ENCODE results near the gene SASH1. TPM values are rescaled to one million over a fixed set of nuclear protein-coding genes. Genes with fewer than 3 reads are reported as not detected.

Gene SASH1
- total RNA-seq, 1 donor from 2014 or later = 0.86 TPM

- no peak overlapping the region for H3K4me3 Mint-ChIP-seq
- no peaks in the 10 kb centered on the region for H3K9me3 Mint-ChIP-seq
- peaks cover 41% of the 10 kb centered on the region for H3K27me3 Mint-ChIP-seq (ENCODE audit: insufficient read depth)
- no peak for DNase-seq (ENCODE audit: low spot score)
- H3K27ac Mint-ChIP-seq = no peak overlapping the region
- peaks cover 8% of the 10 kb centered on the region for H3K4me1 Mint-ChIP-seq (ENCODE audit: low read depth)
- H3K36me3 Mint-ChIP-seq (ENCODE audit: low read depth) = peaks cover 2% of the 10 kb centered on the region
- intact Hi-C loops (cut with micrococcal nuclease) = loop anchor here (5.0 kb wide), 1 partner anchor 123 kb away; no protein-coding TSS in a partner anchor
Measured at GRCh38 chr6:148339766-148340165, 2.9 kb upstream of the SASH1 start.

GRCh38 chr6:148340586-148341297 is 1.9 kb upstream of the SASH1 start:
- Mint-ChIP-seq H3K9me3 (no peaks in the 10 kb centered on the region), H3K27me3 (ENCODE audit: insufficient read depth) (peaks cover 49% of the 10 kb centered on the region), H3K4me1 (ENCODE audit: low read depth) (peaks cover 8% of the 10 kb centered on the region), H3K36me3 (ENCODE audit: low read depth) (peaks cover 2% of the 10 kb centered on the region), H3K4me3 (no peak overlapping the region), H3K27ac (no peak overlapping the region)
- intact Hi-C loops (cut with micrococcal nuclease) = loop anchor here (5.0 kb wide), 1 partner anchor 122 kb away; no protein-coding TSS in a partner anchor
- no peak for DNase-seq (ENCODE audit: low spot score)

GRCh38 chr6:148342100-148342349 is 613 bp upstream of the SASH1 start:
- H3K9me3 Mint-ChIP-seq = no peaks in the 10 kb centered on the region
- peaks cover 2% of the 10 kb centered on the region for H3K36me3 Mint-ChIP-seq (ENCODE audit: low read depth)
- intact Hi-C loops (cut with micrococcal nuclease) = loop anchor here (1.0 to 5.0 kb wide), 2 partner anchors 99 to 120 kb away; no protein-coding TSS in a partner anchor
- H3K27me3 Mint-ChIP-seq (ENCODE audit: insufficient read depth) = peaks cover 55% of the 10 kb centered on the region
- H3K4me3 Mint-ChIP-seq = peak overlapping the region; percentile 83
- peak overlapping the region; percentile 63 for H3K27ac Mint-ChIP-seq
- H3K4me1 Mint-ChIP-seq (ENCODE audit: low read depth) = peaks cover 8% of the 10 kb centered on the region
- DNase-seq (ENCODE audit: low spot score) = no peak

GRCh38 chr6:148343047-148343782 is 577 bp downstream of the SASH1 start:
- Mint-ChIP-seq H3K27me3 (ENCODE audit: insufficient read depth) (peaks cover 62% of the 10 kb centered on the region), H3K36me3 (ENCODE audit: low read depth) (peaks cover 2% of the 10 kb centered on the region), H3K4me3 (peak overlapping the region; percentile 66), H3K4me1 (ENCODE audit: low read depth) (peaks cover 8% of the 10 kb centered on the region), H3K9me3 (no peaks in the 10 kb centered on the region), H3K27ac (no peak overlapping the region)
- no peak for DNase-seq (ENCODE audit: low spot score)
- intact Hi-C loops (cut with micrococcal nuclease) = loop anchor here (5.0 kb wide), 1 partner anchor 119 kb away; no protein-coding TSS in a partner anchor

GRCh38 chr6:148345176-148345575 is 2.5 kb downstream of the SASH1 start:
- H3K27ac Mint-ChIP-seq = no peak overlapping the region
- DNase-seq (ENCODE audit: low spot score) = no peak
- intact Hi-C loops (cut with micrococcal nuclease) = no loop called here
- peaks cover 66% of the 10 kb centered on the region for H3K27me3 Mint-ChIP-seq (ENCODE audit: insufficient read depth)
- H3K9me3 Mint-ChIP-seq = no peaks in the 10 kb centered on the region
- peaks cover 2% of the 10 kb centered on the region for H3K36me3 Mint-ChIP-seq (ENCODE audit: low read depth)
- H3K4me1 Mint-ChIP-seq (ENCODE audit: low read depth) = peaks cover 8% of the 10 kb centered on the region
- H3K4me3 Mint-ChIP-seq = no peak overlapping the region

GRCh38 chr6:148345578-148345977 is 2.9 kb downstream of the SASH1 start:
- peaks cover 8% of the 10 kb centered on the region for H3K4me1 Mint-ChIP-seq (ENCODE audit: low read depth)
- intact Hi-C loops (cut with micrococcal nuclease) = no loop called here
- H3K36me3 Mint-ChIP-seq (ENCODE audit: low read depth) = peaks cover 2% of the 10 kb centered on the region
- no peak overlapping the region for H3K27ac Mint-ChIP-seq
- peaks cover 65% of the 10 kb centered on the region for H3K27me3 Mint-ChIP-seq (ENCODE audit: insufficient read depth)
- no peaks in the 10 kb centered on the region for H3K9me3 Mint-ChIP-seq
- DNase-seq (ENCODE audit: low spot score) = no peak
- H3K4me3 Mint-ChIP-seq = no peak overlapping the region

GRCh38 chr6:148346681-148347440 is 4.2 kb downstream of the SASH1 start:
- Mint-ChIP-seq H3K27ac (no peak overlapping the region), H3K4me3 (no peak overlapping the region), H3K36me3 (ENCODE audit: low read depth) (peaks cover 2% of the 10 kb centered on the region), H3K4me1 (ENCODE audit: low read depth) (peaks cover 7% of the 10 kb centered on the region), H3K9me3 (no peaks in the 10 kb centered on the region), H3K27me3 (ENCODE audit: insufficient read depth) (peaks cover 62% of the 10 kb centered on the region)
- no peak for DNase-seq (ENCODE audit: low spot score)
- intact Hi-C loops (cut with micrococcal nuclease) = no loop called here

- H3K27ac Mint-ChIP-seq = no peak overlapping the region
- no peak overlapping the region for H3K4me3 Mint-ChIP-seq
- H3K36me3 Mint-ChIP-seq (ENCODE audit: low read depth) = no peaks in the 10 kb centered on the region
- peaks cover 57% of the 10 kb centered on the region for H3K27me3 Mint-ChIP-seq (ENCODE audit: insufficient read depth)
- H3K4me1 Mint-ChIP-seq (ENCODE audit: low read depth) = no peaks in the 10 kb centered on the region
- intact Hi-C loops (cut with micrococcal nuclease) = no loop called here
- no peak for DNase-seq (ENCODE audit: low spot score)
- no peaks in the 10 kb centered on the region for H3K9me3 Mint-ChIP-seq
Measured at GRCh38 chr6:148347441-148348054, 4.9 kb downstream of the SASH1 start.

GRCh38 chr6:148348335-148348734 is 5.7 kb downstream of the SASH1 start:
- H3K4me3 Mint-ChIP-seq = no peak overlapping the region
- peaks cover 53% of the 10 kb centered on the region for H3K27me3 Mint-ChIP-seq (ENCODE audit: insufficient read depth)
- no peak for DNase-seq (ENCODE audit: low spot score)
- intact Hi-C loops (cut with micrococcal nuclease) = no loop called here
- no peaks in the 10 kb centered on the region for H3K9me3 Mint-ChIP-seq
- H3K27ac Mint-ChIP-seq = no peak overlapping the region
- no peaks in the 10 kb centered on the region for H3K4me1 Mint-ChIP-seq (ENCODE audit: low read depth)
- H3K36me3 Mint-ChIP-seq (ENCODE audit: low read depth) = no peaks in the 10 kb centered on the region

GRCh38 chr6:148348778-148349177 is 6.1 kb downstream of the SASH1 start:
- intact Hi-C loops (cut with micrococcal nuclease) = no loop called here
- H3K9me3 Mint-ChIP-seq = no peaks in the 10 kb centered on the region
- H3K27me3 Mint-ChIP-seq (ENCODE audit: insufficient read depth) = peaks cover 49% of the 10 kb centered on the region
- no peak for DNase-seq (ENCODE audit: low spot score)
- H3K4me3 Mint-ChIP-seq = no peak overlapping the region
- H3K27ac Mint-ChIP-seq = no peak overlapping the region
- H3K36me3 Mint-ChIP-seq (ENCODE audit: low read depth) = no peaks in the 10 kb centered on the region
- no peaks in the 10 kb centered on the region for H3K4me1 Mint-ChIP-seq (ENCODE audit: low read depth)

GRCh38 chr6:148349466-148349865 is 6.8 kb downstream of the SASH1 start:
- intact Hi-C loops (cut with micrococcal nuclease) = no loop called here
- Mint-ChIP-seq H3K4me1 (ENCODE audit: low read depth) (no peaks in the 10 kb centered on the region), H3K27me3 (ENCODE audit: insufficient read depth) (peaks cover 43% of the 10 kb centered on the region), H3K27ac (no peak overlapping the region), H3K9me3 (no peaks in the 10 kb centered on the region), H3K4me3 (no peak overlapping the region), H3K36me3 (ENCODE audit: low read depth) (no peaks in the 10 kb centered on the region)
- no peak for DNase-seq (ENCODE audit: low spot score)

GRCh38 chr6:148351309-148351708 is 8.7 kb downstream of the SASH1 start:
- Mint-ChIP-seq H3K27ac (no peak overlapping the region), H3K27me3 (ENCODE audit: insufficient read depth) (peaks cover 29% of the 10 kb centered on the region), H3K4me1 (ENCODE audit: low read depth) (no peaks in the 10 kb centered on the region), H3K9me3 (no peaks in the 10 kb centered on the region), H3K36me3 (ENCODE audit: low read depth) (no peaks in the 10 kb centered on the region), H3K4me3 (no peak overlapping the region)
- DNase-seq (ENCODE audit: low spot score) = no peak
- intact Hi-C loops (cut with micrococcal nuclease) = no loop called here

Measured in activated T-helper 1 cell treated with anti-CD3 and anti-CD28 coated beads, Interleukin-12 subunit alpha, Interleukin-12 subunit beta, Interleukin-2, Interleukin-4 antibody, amounts not matched to agents 30 ng/mL and 10 ng/mL and 1 ng/mL, durations not matched to agents 14 hours and 24 hours and 36 hours (primary cell).